ENCODE measurements around the gene SMAP2. TPM values are rescaled to one million over a fixed set of nuclear protein-coding genes. Genes with fewer than 3 reads are reported as not detected.
A peak's percentile ranks its signal among the peaks of the same experiment; 100 is the strongest.
"Not testable (repeated sequence)": the region's sequence is repeated elsewhere in the genome, so short reads cannot be mapped to it uniquely, and the experiment has no call there.

SMAP2 gene
- total RNA-seq, 1 experiment from 2014 or later = 31.9 TPM

DNA sequence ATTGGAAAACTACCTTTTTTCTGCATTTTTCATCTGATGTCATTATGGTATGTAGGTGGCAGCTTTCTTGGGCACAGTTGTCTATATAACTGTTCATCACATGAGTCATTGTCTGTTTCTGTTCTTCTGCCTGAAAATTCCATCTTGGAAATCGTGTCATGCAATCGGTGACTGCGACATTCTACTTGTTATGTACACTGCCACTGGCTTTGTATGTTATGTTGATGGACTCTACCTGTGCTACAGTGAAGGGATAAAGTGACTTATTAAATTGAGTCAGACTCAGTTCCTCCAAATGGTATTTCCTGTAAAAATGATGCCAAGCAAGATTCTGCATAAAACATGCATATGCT is 8.6 kb downstream of the SMAP2 start:
- H3K4me1 ChIP-seq (replicated peaks) = peaks cover 58% of the 10 kb centered on the region
- peak in 1 of 2 experiments; percentile 24 for DNase-seq (ENCODE audit: low read depth in 1 of 2, low spot score in 2 of 2)

DNA sequence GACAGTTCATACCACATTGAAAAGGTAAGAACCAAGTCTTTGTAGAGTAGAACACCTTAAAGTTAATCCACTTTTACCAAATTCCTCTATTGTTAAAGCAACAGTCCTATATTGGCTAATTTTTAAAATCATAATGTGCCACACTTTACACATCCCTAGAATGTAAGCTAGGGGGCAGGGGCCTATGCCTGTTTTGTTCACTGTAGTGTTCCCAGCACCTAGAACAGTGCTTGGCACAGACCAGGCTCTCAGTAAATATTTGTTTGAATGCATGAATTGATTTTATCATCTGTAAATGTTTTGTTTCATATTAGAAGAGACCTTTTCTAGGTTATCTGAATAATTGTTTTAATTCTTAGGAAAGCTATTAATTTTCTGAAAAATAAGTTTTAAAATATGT is 9.1 kb downstream of the SMAP2 start:
- Histone ChIP-seq H3K36me3 (no peaks in the 10 kb centered on the region; the same call in 1 of the 2 replicates), H3K4me3 (no peak overlapping the region), H3K4me1 (replicated peaks) (peaks cover 58% of the 10 kb centered on the region), H3K27me3 (replicated peaks) (no peaks in the 10 kb centered on the region), H3K9me3 (replicated peaks) (no peaks in the 10 kb centered on the region), H3K27ac (peak overlapping the region; percentile 83)
- DNase-seq (ENCODE audit: low read depth in 1 of 2, low spot score in 2 of 2) = no peak

More for the DNA sequence above, 8.6 kb downstream of the SMAP2 start:
- Histone ChIP-seq H3K27ac (peak overlapping the region; percentile 83), H3K9me3 (replicated peaks) (no peaks in the 10 kb centered on the region), H3K4me3 (no peak overlapping the region), H3K36me3 (no peaks in the 10 kb centered on the region; the same call in 1 of the 2 replicates), H3K27me3 (replicated peaks) (no peaks in the 10 kb centered on the region)

DNA sequence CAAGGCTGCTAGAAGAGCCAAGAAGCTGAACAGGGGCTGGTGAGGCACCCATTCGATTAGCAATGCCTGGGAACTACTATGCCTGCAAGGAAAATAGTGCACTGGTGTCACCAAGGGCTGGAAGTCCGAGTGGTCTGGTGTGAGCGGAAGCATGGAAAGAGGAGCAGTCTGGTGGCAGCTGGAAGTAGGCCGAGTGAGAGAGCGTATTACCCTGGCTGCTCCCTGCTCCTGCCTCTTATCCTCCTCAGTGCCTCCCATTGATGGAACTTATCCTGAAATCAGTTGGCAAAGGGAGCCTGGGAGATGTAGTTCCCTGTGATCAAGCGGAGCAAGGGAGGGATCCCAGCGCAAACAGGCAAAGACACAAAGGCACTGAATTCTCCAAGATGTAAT is 9.6 kb downstream of the SMAP2 start:
- DNase-seq (ENCODE audit: low read depth in 1 of 2, low spot score in 2 of 2) = peak in 1 of 2 experiments; percentile 56
- no peaks in the 10 kb centered on the region; the same call in 1 of the 2 replicates for H3K36me3 ChIP-seq
- peaks cover 58% of the 10 kb centered on the region for H3K4me1 ChIP-seq (replicated peaks)
- H3K27ac ChIP-seq = peak overlapping the region; percentile 83
- H3K27me3 ChIP-seq (replicated peaks) = no peaks in the 10 kb centered on the region
- H3K4me3 ChIP-seq = no peak overlapping the region
- H3K9me3 ChIP-seq (replicated peaks) = no peaks in the 10 kb centered on the region

DNA sequence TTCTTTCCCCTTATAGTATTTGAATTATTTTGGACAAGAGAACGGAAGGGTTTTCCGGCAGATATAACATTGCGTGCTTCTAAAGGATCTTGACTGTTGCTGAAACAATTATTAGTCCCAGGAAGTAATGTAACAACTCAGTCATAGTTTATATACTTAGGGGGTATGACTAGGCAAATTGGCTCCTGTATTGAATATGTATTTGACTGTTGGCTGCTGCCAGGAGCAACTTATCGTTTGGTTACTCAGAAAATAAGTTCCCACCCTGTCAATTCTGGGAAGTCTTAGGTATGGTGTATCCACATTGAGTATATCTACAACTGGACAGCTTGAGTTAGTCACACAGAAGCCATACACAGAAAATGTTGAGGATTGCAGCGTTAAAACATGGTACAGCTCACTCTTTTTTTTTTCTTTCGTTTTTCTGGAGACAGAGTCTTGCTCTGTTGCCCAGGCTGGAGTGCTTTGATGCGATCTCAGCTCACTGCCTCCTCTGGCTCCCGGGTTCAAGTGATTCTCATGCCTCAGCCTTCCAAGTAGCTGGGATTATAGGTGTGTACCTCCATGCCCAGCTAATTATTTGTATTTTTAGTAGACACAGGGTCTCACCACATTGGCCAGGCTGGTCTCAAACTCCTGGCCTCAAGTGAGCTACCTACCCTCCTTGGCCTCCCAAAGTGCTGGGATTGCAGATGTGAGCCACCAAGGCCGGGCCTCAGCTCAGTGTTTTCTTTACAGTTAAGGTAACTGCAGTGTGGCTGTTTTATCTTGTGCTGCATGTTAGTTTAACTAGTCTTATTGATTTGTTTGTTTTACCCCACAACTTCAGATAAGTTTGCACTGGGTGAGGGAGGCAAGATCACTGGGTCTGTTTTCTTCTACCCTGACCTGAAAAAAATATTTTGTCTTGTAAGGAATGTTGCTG is 10.2 kb downstream of the SMAP2 start:
- peaks cover 58% of the 10 kb centered on the region for H3K4me1 ChIP-seq (replicated peaks)
- H3K9me3 ChIP-seq (replicated peaks) = no peaks in the 10 kb centered on the region
- H3K27ac ChIP-seq = peak overlapping the region; percentile 83
- peak in 1 of 2 experiments; percentile 75 for DNase-seq (ENCODE audit: low read depth in 1 of 2, low spot score in 2 of 2)
- H3K4me3 ChIP-seq = no peak overlapping the region
- H3K36me3 ChIP-seq = no peaks in the 10 kb centered on the region; the same call in 1 of the 2 replicates
- H3K27me3 ChIP-seq (replicated peaks) = no peaks in the 10 kb centered on the region

DNA sequence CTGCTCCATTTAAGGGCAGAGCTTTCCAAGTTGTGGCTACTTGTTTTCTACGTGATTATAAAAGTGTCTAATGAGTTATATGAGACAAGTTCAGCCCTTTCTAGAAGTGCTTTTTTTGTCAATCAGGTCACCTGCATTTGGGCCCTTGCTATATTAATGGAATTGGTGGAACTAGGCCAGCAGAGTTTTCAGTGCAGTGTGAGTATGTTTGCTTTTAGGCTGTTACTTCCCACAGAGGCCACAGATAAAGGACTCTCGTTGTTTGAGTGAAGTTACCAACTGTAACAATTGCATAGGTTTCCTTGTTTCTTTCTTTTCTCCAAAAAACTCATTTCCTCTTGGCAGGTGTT is 10.9 kb downstream of the SMAP2 start:
- Histone ChIP-seq H3K4me1 (replicated peaks) (peaks cover 60% of the 10 kb centered on the region), H3K27me3 (replicated peaks) (no peaks in the 10 kb centered on the region), H3K9me3 (replicated peaks) (no peaks in the 10 kb centered on the region), H3K36me3 (peaks cover 6% of the 10 kb centered on the region), H3K27ac (peak overlapping the region; percentile 83), H3K4me3 (no peak overlapping the region)
- no peak for DNase-seq (ENCODE audit: low read depth in 1 of 2, low spot score in 2 of 2)

DNA sequence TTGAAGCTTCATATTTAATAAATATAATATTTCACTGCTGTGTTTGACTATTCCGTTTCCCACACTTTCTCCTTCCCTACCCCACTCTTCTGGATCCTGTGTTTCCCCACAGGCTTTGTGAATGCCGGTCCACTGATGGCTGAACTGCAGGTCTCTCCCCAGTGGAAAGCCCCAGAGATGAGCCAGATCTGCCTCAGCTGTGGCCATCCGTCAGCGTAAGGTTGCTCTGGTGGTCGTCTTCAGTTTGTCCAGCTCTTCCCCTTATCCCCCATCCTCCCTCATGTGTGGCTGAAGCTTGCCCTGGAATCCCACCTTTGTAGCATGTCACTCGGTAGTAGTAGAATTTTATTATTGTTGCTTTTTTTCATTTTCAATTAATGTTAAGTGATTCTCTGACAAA is 11.4 kb downstream of the SMAP2 start:
- no peak overlapping the region for H3K4me3 ChIP-seq
- no peaks in the 10 kb centered on the region for H3K9me3 ChIP-seq (replicated peaks)
- no peaks in the 10 kb centered on the region for H3K27me3 ChIP-seq (replicated peaks)
- DNase-seq (ENCODE audit: low read depth in 1 of 2, low spot score in 2 of 2) = no peak
- H3K27ac ChIP-seq = peak overlapping the region; percentile 83
- H3K4me1 ChIP-seq (replicated peaks) = peaks cover 57% of the 10 kb centered on the region
- peaks cover 6% of the 10 kb centered on the region for H3K36me3 ChIP-seq

DNA sequence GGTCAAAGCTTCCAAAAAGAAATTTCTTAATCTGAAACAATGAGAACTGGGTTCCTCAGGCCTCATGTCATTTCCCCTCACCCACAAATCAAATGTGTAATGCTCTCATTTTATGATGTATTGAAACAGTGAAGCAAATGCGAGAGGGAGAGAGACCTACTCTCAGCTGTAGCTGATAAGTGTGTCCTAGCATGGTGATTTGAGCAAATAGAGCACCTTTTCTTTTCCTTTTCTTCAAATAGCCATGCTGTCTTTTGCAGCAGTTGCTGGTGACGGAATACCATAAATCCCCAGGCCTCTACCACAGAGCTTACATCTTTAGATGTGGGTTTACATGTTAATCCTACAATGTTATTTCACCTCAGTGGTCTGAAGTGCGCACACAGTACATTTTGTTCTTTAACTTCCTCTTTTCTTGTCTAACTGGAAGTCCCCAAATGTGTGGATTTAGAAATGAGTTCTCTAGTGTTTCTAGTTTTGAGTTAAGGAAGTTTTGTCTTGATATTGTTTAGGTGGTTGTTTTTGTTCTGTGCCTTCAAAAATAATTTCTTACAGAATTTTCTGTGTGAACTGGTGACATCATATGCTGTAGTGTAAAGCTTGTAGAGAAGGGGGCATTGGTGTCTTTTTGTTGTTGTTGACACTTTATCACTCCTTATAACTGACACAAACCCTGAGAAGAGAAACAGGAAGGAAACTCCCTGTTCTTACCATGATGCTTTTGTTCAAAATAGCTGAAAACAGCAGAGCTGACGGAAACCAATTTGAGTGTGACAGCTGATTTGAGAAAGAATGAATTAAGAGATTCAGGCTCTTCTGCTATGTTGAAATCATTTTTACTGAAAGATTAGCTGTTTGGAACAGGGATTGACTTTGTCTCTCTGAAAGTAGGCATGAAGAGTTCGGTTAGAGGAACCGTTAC is 12.2 kb downstream of the SMAP2 start:
- no peaks in the 10 kb centered on the region for H3K27me3 ChIP-seq (replicated peaks)
- H3K27ac ChIP-seq = peak overlapping the region; percentile 31
- no peak overlapping the region for H3K4me3 ChIP-seq
- peaks cover 57% of the 10 kb centered on the region for H3K4me1 ChIP-seq (replicated peaks)
- peaks cover 6% of the 10 kb centered on the region for H3K36me3 ChIP-seq
- H3K9me3 ChIP-seq (replicated peaks) = no peaks in the 10 kb centered on the region
- DNase-seq (ENCODE audit: low read depth in 1 of 2, low spot score in 2 of 2) = peak in 1 of 2 experiments; percentile 35

DNA sequence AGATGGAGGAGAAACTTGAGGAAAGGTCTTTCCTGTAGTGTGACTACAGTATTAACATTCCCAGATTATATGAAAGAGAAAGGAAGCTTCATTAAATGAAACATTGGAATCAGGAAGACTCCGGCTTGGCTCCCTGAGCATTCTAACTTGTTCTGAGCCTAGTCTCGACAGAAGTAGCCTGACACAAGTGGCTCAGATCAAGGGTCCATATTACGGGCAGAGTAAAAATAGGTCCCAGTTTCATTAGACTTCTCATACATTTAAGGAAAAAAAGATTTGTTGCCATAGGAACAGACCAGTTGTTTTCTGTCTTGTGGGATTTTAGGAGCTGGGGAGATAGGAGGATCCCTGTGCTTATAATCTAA is 12.8 kb downstream of the SMAP2 start:
- DNase-seq (ENCODE audit: low read depth in 1 of 2, low spot score in 2 of 2) = no peak
- H3K36me3 ChIP-seq = peaks cover 6% of the 10 kb centered on the region
- no peak overlapping the region for H3K4me3 ChIP-seq
- H3K4me1 ChIP-seq (replicated peaks) = peaks cover 56% of the 10 kb centered on the region
- H3K9me3 ChIP-seq (replicated peaks) = no peaks in the 10 kb centered on the region
- no peaks in the 10 kb centered on the region for H3K27me3 ChIP-seq (replicated peaks)
- peak overlapping the region; percentile 31 for H3K27ac ChIP-seq

DNA sequence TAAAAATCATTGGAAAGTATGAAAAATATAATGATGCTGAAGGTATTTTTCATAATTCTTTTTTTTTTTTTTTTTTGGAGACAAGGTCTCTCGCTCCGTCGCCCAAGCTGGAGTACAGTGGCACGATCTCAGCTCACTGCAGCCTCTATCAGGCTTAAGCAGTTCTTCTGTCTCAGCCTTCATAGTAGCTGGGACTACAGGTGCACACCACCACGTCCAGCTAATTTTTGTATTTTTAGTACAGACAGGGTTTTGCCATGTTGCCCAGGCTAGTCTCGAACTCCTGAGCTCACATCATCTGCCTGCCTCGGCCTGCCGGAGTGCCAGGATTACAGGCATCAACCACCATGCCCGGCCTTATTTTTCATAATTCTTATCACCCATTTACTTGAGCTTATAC is 13.3 kb downstream of the SMAP2 start:
- H3K27me3 ChIP-seq (replicated peaks) = no peaks in the 10 kb centered on the region
- DNase-seq (ENCODE audit: low read depth in 1 of 2, low spot score in 2 of 2) = no peak
- H3K4me3 ChIP-seq = no peak overlapping the region
- H3K36me3 ChIP-seq = peaks cover 6% of the 10 kb centered on the region
- no peak overlapping the region for H3K27ac ChIP-seq
- peaks cover 54% of the 10 kb centered on the region for H3K4me1 ChIP-seq (replicated peaks)
- no peaks in the 10 kb centered on the region for H3K9me3 ChIP-seq (replicated peaks)

DNA sequence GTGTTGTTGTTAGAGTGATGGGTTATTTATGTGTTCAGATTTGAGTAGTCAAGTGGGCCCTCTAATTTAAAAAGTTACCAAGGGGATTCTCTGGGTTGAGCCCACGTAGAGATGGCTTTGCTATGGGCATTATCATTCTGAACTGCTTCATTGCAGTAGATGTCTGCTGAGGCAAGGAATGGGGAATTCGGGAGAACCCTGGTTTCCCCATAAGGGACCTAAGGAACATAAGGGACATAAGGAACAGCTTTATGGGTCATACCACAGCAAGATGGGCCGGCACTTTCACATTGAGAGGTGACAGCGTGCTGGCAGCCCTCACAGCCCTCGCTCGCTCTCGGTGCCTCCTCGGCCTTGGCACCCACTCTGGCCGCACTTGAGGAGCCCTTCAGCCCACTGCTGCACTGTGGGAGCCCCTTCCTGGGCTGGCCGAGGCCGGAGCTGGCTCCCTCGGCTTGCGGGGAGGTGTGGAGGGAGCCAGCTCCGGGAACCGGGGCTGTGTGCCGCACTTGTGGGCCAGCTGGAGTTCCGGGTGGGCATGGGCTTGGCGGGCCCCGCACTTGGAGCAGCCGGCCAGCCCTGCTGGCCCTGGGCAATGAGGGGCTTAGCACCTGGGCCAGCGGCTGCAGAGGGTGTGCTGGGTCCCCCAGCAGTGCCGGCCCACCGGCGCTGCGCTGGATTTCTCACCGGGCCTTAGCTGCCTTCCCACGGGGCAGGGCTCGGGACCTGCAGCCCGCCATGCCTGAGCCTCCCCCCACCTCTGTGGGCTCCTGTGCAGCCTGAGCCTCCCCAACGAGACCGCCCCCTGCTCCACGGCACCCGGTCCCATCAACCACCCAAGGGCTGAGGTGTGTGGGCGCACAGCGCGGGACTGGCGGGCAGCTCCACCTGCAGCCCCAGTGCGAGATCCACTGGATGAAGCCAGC is 14.1 kb downstream of the SMAP2 start:
- H3K4me1 ChIP-seq (replicated peaks) = peaks cover 54% of the 10 kb centered on the region
- not testable (repeated sequence) for DNase-seq (ENCODE audit: low read depth in 1 of 2, low spot score in 2 of 2); H3K9me3 ChIP-seq (replicated peaks); H3K36me3 ChIP-seq; H3K27me3 ChIP-seq (replicated peaks); H3K4me3 ChIP-seq; H3K27ac ChIP-seq

DNA sequence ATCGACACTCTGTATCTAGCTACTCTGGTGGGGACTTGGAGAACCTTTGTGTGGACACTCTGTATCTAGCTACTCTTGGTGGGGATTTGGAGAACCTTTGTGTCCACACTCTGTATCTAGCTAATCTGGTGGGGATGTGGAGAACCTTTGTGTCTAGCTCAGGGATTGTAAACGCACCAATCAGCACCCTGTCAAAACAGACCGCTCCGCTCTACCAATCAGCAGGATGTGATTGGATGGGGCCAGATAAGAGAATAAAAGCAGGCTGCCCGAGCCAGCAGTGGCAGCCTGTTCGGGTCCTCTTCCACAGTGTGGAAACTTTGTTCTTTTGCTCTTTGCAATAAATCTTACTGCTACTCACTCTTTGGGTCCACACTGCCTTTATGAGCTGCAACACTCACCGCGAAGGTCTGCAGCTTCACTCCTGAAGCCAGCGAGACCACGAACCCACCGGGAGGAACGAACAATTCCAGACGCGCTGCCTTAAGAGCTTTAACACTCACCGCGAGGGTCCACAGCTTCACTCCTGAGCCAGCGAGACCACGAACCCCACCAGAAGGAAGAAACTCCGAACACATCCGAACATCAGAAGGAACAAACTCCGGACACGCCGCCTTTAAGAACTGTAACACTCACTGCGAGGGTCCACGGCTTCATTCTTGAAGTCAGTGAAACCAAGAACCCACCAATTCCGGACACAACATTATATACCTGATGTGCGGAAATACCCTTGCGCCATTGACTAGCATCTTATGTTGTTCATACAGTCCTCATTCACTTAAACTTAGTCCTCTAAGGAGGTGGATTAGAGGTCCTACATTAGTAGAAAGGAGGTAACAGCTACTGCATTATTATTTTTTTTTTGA is 15.2 kb downstream of the SMAP2 start:
- H3K4me1 ChIP-seq (replicated peaks) = peaks cover 45% of the 10 kb centered on the region
- H3K9me3 ChIP-seq (replicated peaks); DNase-seq (ENCODE audit: low read depth in 1 of 2, low spot score in 2 of 2); H3K36me3 ChIP-seq; H3K27me3 ChIP-seq (replicated peaks); H3K27ac ChIP-seq; H3K4me3 ChIP-seq: not testable (repeated sequence)

DNA sequence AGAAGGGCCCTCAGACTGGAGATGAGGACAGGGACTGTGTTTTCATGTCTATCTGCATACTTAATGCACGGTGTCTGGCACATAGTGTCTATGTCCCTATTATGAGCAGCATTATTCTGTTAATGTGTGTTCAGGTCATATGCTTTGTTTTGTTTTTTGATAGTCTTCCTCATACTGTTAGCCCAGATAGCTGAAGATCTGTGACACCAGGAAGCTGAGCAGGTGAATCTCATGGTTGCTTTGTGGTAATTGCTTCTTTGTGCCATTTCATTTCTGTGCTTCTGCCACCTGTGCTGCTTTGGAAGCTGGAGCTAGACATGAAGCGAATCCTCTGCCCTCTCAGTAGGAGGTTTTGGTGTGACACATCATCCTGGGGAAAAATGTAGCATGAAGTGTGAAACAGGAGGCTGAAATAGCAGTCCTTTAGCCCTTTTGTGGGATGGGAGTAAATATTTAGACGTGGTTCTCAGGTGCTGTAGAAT is 15.8 kb downstream of the SMAP2 start:
- H3K27me3 ChIP-seq (replicated peaks) = no peaks in the 10 kb centered on the region

More for the DNA sequence above, 15.8 kb downstream of the SMAP2 start:
- no peak for DNase-seq (ENCODE audit: low read depth in 1 of 2, low spot score in 2 of 2)
- H3K36me3 ChIP-seq = peaks cover 6% of the 10 kb centered on the region
- no peaks in the 10 kb centered on the region for H3K9me3 ChIP-seq (replicated peaks)
- peaks cover 43% of the 10 kb centered on the region for H3K4me1 ChIP-seq (replicated peaks)
- no peak overlapping the region for H3K4me3 ChIP-seq
- no peak overlapping the region for H3K27ac ChIP-seq

Data from SJSA1 (cell line).